ENCODE results near the gene SLC6A4.

DNA sequence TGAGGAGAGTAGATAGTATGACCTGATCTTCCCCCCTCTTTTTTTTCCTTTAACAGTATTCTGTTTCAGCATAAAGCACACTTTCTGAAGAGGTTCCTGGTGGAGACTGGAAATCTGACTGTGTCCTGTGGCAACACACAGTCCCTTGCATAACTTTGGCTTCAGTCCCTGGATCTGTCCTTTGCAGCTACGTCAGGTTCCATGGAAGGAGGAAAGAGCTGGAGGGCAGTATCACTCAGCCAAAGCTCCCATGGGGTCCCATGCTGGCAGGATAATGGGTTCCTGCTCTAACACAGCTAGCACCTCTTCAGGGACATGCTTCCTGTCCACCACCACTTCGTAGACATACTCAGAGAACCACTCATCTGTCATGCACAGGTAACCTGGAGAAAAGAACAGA, 13.3 kb upstream of the SLC6A4 start:
- no peak for TF ChIP-seq EP300 (IDR thresholded peaks at IDR 0.05)
- TF ChIP-seq, protein P1, sequence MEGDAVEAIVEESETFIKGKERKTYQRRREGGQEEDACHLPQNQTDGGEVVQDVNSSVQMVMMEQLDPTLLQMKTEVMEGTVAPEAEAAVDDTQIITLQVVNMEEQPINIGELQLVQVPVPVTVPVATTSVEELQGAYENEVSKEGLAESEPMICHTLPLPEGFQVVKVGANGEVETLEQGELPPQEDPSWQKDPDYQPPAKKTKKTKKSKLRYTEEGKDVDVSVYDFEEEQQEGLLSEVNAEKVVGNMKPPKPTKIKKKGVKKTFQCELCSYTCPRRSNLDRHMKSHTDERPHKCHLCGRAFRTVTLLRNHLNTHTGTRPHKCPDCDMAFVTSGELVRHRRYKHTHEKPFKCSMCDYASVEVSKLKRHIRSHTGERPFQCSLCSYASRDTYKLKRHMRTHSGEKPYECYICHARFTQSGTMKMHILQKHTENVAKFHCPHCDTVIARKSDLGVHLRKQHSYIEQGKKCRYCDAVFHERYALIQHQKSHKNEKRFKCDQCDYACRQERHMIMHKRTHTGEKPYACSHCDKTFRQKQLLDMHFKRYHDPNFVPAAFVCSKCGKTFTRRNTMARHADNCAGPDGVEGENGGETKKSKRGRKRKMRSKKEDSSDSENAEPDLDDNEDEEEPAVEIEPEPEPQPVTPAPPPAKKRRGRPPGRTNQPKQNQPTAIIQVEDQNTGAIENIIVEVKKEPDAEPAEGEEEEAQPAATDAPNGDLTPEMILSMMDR (IDR thresholded peaks at IDR 0.05): no peak
- no peak for TF ChIP-seq POLR2A (IDR thresholded peaks at IDR 0.05)

Data from stomach (tissue), 4 donors.